HL-60/S4 treated with phorbol 12-myristate 13-acetate at 8.2 ng/mL for 4 days and 3 days (cell line): ENCODE measurements around the gene SYCP3.

ENCODE experiments used
- in situ Hi-C: fragments of 300-500 bp; cut with MboI; formaldehyde crosslinking; loops from 2 replicates; pipeline ENCODE4 v1.15.0; 2022; ENCODE audit warnings: low sequenced_read_pairs

Gene SYCP3

GRCh38 chr12:101738920-101739665 lies at the start of gene SYCP3:
TSS of gene SYCP3 (minus strand) at chr12:101739462. CDS start at chr12:101737935, 1,527 bp downstream.
- in situ Hi-C loops = no loop called here

GRCh38 chr12:101785671-101786070 lies 46.4 kb upstream of the SYCP3 start:
- in situ Hi-C loops = no loop called here

GRCh38 chr12:101784376-101784775 lies 45.1 kb upstream of the SYCP3 start:
- in situ Hi-C loops = no loop called here

GRCh38 chr12:101783838-101784237 lies 44.6 kb upstream of the SYCP3 start:
- in situ Hi-C loops = no loop called here

GRCh38 chr12:101783150-101783549 lies 43.9 kb upstream of the SYCP3 start:
- in situ Hi-C loops = no loop called here

GRCh38 chr12:101782273-101782731 lies 43.0 kb upstream of the SYCP3 start:
- in situ Hi-C loops = no loop called here

- in situ Hi-C loops = no loop called here
Observed at GRCh38 chr12:101781834-101782233, 42.6 kb upstream of the SYCP3 start.

- in situ Hi-C loops = no loop called here
Observed at GRCh38 chr12:101780599-101780998, 41.3 kb upstream of the SYCP3 start.

- in situ Hi-C loops = loop anchor here (10.0 kb wide), 1 partner anchor 45 kb away; no protein-coding TSS in a partner anchor
Observed at GRCh38 chr12:101779626-101780025, 40.4 kb upstream of the SYCP3 start.

- in situ Hi-C loops = loop anchor here (10.0 kb wide), 1 partner anchor 46 kb away; no protein-coding TSS in a partner anchor
Observed at GRCh38 chr12:101779200-101779599, 39.9 kb upstream of the SYCP3 start.

GRCh38 chr12:101777978-101778377 lies 38.7 kb upstream of the SYCP3 start:
- in situ Hi-C loops = loop anchor here (10.0 kb wide), 1 partner anchor 47 kb away; no protein-coding TSS in a partner anchor

- in situ Hi-C loops = loop anchor here (10.0 kb wide), 1 partner anchor 47 kb away; no protein-coding TSS in a partner anchor
Observed at GRCh38 chr12:101777485-101777884, 38.2 kb upstream of the SYCP3 start.

- in situ Hi-C loops = loop anchor here (10.0 kb wide), 1 partner anchor 49 kb away; no protein-coding TSS in a partner anchor
Observed at GRCh38 chr12:101775816-101776215, 36.6 kb upstream of the SYCP3 start.

- in situ Hi-C loops = loop anchor here (10.0 kb wide), 1 partner anchor 51 kb away; no protein-coding TSS in a partner anchor
Observed at GRCh38 chr12:101773650-101774162, 34.4 kb upstream of the SYCP3 start.

GRCh38 chr12:101772012-101772775 lies 32.9 kb upstream of the SYCP3 start:
- in situ Hi-C loops = loop anchor here (10.0 kb wide), 1 partner anchor 53 kb away; no protein-coding TSS in a partner anchor

GRCh38 chr12:101769865-101770264 lies 30.6 kb upstream of the SYCP3 start:
- in situ Hi-C loops = loop anchor here (10.0 kb wide), 1 partner anchor 55 kb away; no protein-coding TSS in a partner anchor

- in situ Hi-C loops = no loop called here
Observed at GRCh38 chr12:101768781-101769180, 29.5 kb upstream of the SYCP3 start.

GRCh38 chr12:101767537-101767936 lies 28.3 kb upstream of the SYCP3 start:
- in situ Hi-C loops = no loop called here

- in situ Hi-C loops = no loop called here
Observed at GRCh38 chr12:101764051-101764792, 25.0 kb upstream of the SYCP3 start.

GRCh38 chr12:101763246-101763931 lies 24.1 kb upstream of the SYCP3 start:
- in situ Hi-C loops = no loop called here
